Left lung (tissue), 10 donors: Measurements from ENCODE around the gene EFCAB3. TPM values are rescaled to one million over a fixed set of nuclear protein-coding genes. Genes with fewer than 3 reads are reported as not detected.
A peak's percentile ranks its signal among the peaks of the same experiment; 100 is the strongest.
"Not testable (repeated sequence)": the region's sequence is repeated elsewhere in the genome, so short reads cannot be mapped to it uniquely, and the experiment has no call there.

Experiments used
- ATAC-seq: fragments of 200-7000 bp; cut with Tn5 transposase; one replicate; pipeline ENCODE4 v1.9.1; 2020; ENCODE audit warnings: moderate library complexity
- DNase-seq, 4 donors: peaks; one replicate each; pipeline ENCODE4 v3.0.0-alpha.2; 2013 to 2020
- H3K27ac ChIP-seq, 2 donors: fragments of 200-600 bp; sonication (generic) in 1 of 2; one replicate each; pipeline versions ENCODE4 v1.5.0 to v1.8.0; 2020 to 2021
- H3K27me3 ChIP-seq, 2 donors: fragments of 200-600 bp; sonication (generic) in 1 of 2; one replicate each; pipeline versions ENCODE4 v1.5.0 to v1.8.0; 2020 to 2021
- H3K36me3 ChIP-seq, 2 donors: fragments of 200-600 bp; sonication (generic) in 1 of 2; one replicate each; pipeline versions ENCODE4 v1.5.0 to v1.8.0; 2020 to 2021
- H3K4me1 ChIP-seq, 2 donors: fragments of 200-600 bp; one replicate each; pipeline ENCODE4 v1.8.0; 2021
- H3K4me3 ChIP-seq, 2 donors: fragments of 200-600 bp; sonication (generic) in 1 of 2; one replicate each; pipeline versions ENCODE4 v1.5.0 to v1.8.0; 2020 to 2021; ENCODE audit warnings: mild to moderate bottlenecking in 1 of 2
- H3K9me3 ChIP-seq, 2 donors: fragments of 200-600 bp; sonication (generic) in 1 of 2; one replicate each; pipeline versions ENCODE4 v1.5.0 to v1.8.0; 2020 to 2021
- CTCF ChIP-seq, 2 donors: fragments of 200-600 bp; sonication (generic) in 1 of 2; IDR thresholded peaks; one replicate each; pipeline versions ENCODE4 v1.5.0 to v1.8.0; 2021; ENCODE audit warnings: antibody characterized with exemption in 2 of 2
- intact Hi-C, 2 donors: fragments of 100-400 bp; cut with DNase I; formaldehyde crosslinking; loops; one replicate each; pipeline versions ENCODE4 v1.11.2 to v1.14.2; 2022
- polyA plus RNA-seq, 6 donors: library from polyadenylated mRNA; unstranded; fragments of 120-200 nt; gene quantifications; one replicate each; pipeline ENCODE4 v1.2.1, GENCODE V29; 2013; ENCODE audit not compliant: insufficient read length in 6 of 6
- total RNA-seq, 2 donors: library from RNA; stranded (reverse); fragmentation: NEBNext Ultra II Directional; extraction: Animal tissue kit (Norgen Biotek cat#: 25700); gene quantifications; one replicate each; pipeline ENCODE4 v1.2.1, GENCODE V29; 2021
- donor health status: DM: no; HTN: yes; CAD: no.
- donor health status: DM: no; HTN: no; CAD: no.

EFCAB3 gene
- total and polyA plus RNA-seq, 8 donors: 0.20 to 0.93 (median 0.43) TPM; not detected in 2

DNA sequence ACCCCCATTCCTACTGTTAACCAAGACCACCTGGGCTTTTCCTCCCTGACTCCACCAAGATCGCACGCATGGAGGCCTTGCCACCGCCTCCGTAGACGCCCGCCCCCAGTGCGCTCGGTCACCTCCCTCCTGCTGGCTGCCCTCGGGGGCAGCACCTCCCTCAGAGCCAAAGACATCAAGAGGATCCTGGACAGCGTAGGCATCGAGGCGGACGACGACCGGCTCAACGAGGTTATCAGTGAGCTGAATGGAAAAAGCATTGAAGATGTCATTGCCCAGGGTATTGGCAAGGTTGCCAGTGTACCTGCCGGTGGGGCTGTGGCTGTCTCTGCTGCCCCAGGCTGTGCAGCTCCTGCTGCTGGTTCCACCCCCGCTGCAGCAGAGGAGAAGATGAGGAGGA, 1.2 kb downstream of the EFCAB3 start:
- H3K4me1 ChIP-seq: no peaks in the 10 kb centered on the region
- no peak overlapping the region for H3K4me3 ChIP-seq
- no peak for TF ChIP-seq CTCF (IDR thresholded peaks at IDR 0.05)
- ATAC-seq: no peak
- H3K27ac ChIP-seq: no peak overlapping the region
- H3K9me3 ChIP-seq: no peaks in the 10 kb centered on the region
- DNase-seq: peak in 1 of 4 donors; percentile 64
- no peaks in the 10 kb centered on the region for H3K36me3 ChIP-seq
- H3K27me3 ChIP-seq: peaks cover 2 to 8% of the 10 kb centered on the region in 2 donors
- intact Hi-C loops: no loop called here

- TF ChIP-seq CTCF (IDR thresholded peaks at IDR 0.05): no peak
- Histone ChIP-seq H3K27me3 (peaks cover 2 to 7% of the 10 kb centered on the region in 2 donors), H3K4me3 (no peak overlapping the region), H3K4me1 (no peaks in the 10 kb centered on the region), H3K27ac (no peak overlapping the region), H3K9me3 (no peaks in the 10 kb centered on the region), H3K36me3 (no peaks in the 10 kb centered on the region)
- intact Hi-C loops: no loop called here
- DNase-seq: no peak
- no peak for ATAC-seq
Measured at GRCh38 chr17:62388856-62389255, 8.5 kb downstream of the EFCAB3 start.

DNA sequence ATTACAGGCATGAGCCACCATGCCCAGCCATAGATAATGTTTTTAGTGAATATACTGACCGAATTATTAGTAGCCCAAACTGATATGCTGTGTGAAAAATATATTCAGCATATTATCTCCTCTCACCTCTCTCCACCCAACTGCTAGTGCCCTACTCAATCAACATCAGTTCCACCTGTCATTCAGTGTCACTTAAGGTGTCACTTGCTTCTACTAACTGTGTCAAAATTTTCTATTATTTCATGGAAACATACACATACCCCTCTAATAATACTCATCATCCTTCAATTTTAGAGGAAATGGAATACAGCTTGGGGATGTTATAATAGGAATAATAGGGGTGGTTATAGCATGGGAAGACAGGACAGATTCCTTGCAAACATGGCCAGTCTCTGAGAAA, 12.6 kb downstream of the EFCAB3 start:
- ATAC-seq (no peak), DNase-seq (no peak)
- no peak for TF ChIP-seq CTCF (IDR thresholded peaks at IDR 0.05)
- Histone ChIP-seq H3K27ac (no peak overlapping the region), H3K4me3 (no peak overlapping the region), H3K4me1 (no peaks in the 10 kb centered on the region), H3K9me3 (no peaks in the 10 kb centered on the region), H3K36me3 (no peaks in the 10 kb centered on the region), H3K27me3 (peaks cover 2 to 13% of the 10 kb centered on the region in 2 donors)
- intact Hi-C loops: no loop called here

- Histone ChIP-seq H3K4me1 (no peaks in the 10 kb centered on the region), H3K9me3 (no peaks in the 10 kb centered on the region)
Measured at GRCh38 chr17:62398891-62399290, 18.5 kb downstream of the EFCAB3 start.

GRCh38 chr17:62405451-62405850, 25.1 kb downstream of the EFCAB3 start:
- intact Hi-C loops: no loop called here
- no peak for ATAC-seq
- TF ChIP-seq CTCF (IDR thresholded peaks at IDR 0.05): no peak

More at GRCh38 chr17:62398891-62399290, 18.5 kb downstream of the EFCAB3 start:
- intact Hi-C loops: no loop called here
- Histone ChIP-seq H3K4me3 (no peak overlapping the region), H3K27me3 (peaks cover 0 to 6% of the 10 kb centered on the region in 2 donors), H3K36me3 (no peaks in the 10 kb centered on the region), H3K27ac (no peak overlapping the region)
- DNase-seq: no peak
- no peak for TF ChIP-seq CTCF (IDR thresholded peaks at IDR 0.05)
- ATAC-seq: no peak

GRCh38 chr17:62413090-62413489, 32.7 kb downstream of the EFCAB3 start:
- H3K4me3 ChIP-seq, intact Hi-C loops, H3K4me1 ChIP-seq, H3K36me3 ChIP-seq, H3K9me3 ChIP-seq, ATAC-seq, DNase-seq, H3K27ac ChIP-seq: not testable (repeated sequence)
- H3K27me3 ChIP-seq: peaks cover 0 to 15% of the 10 kb centered on the region in 2 donors

More at GRCh38 chr17:62405451-62405850, 25.1 kb downstream of the EFCAB3 start:
- no peak overlapping the region for H3K4me3 ChIP-seq
- no peaks in the 10 kb centered on the region for H3K36me3 ChIP-seq
- no peaks in the 10 kb centered on the region for H3K27me3 ChIP-seq
- no peak overlapping the region for H3K27ac ChIP-seq
- H3K9me3 ChIP-seq: no peaks in the 10 kb centered on the region
- no peaks in the 10 kb centered on the region for H3K4me1 ChIP-seq
- no peak for DNase-seq

DNA sequence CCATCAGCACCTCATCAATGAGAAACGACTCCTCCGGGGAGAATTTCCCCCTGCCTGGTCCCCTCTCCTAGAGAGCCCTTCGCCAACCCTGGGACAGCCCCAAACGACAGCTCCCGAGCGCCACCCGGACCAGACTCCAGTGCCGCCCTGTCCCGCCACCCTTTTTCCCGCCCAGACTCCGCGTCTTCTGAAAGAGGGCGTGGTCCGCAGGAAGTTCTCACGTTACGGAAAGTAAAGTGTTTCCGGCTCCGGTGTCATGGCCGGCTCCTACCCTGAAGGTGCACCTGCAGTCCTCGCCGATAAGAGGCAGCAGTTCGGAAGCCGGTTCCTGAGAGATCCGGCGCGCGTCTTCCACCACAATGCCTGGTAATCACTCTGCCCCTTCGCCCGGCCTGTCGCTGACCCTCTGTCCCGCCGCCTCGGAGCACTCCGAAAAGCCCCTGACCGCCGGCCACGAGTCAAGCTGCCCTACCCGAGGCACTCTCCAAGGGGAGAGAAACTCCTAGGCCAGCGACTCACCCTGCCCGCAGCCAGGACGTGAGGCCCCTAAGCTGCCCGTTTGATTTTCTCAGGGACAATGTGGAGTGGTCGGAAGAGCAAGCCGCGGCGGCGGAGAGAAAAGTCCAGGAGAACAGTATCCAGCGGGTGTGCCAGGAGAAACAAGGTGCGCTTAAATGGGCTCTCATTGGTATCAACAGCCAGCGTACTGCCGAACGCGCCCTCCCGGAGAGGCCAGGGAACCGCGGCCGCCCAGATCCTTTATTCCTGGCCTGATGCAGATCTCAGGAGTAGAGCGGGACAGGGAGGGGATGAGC, 43.5 kb downstream of the EFCAB3 start, which contains the start of gene METTL2A:
Gene METTL2A (plus strand): TSS at position 251 of the 815 bp plus-strand sequence. CDS start 6 bp downstream, at position 257.
- H3K4me1 ChIP-seq: peaks cover 5 to 13% of the 10 kb centered on the region in 2 donors
- H3K36me3 ChIP-seq: peaks cover 0 to 20% of the 10 kb centered on the region in 2 donors
- H3K27me3 ChIP-seq, H3K9me3 ChIP-seq, intact Hi-C loops: not testable (repeated sequence)
- DNase-seq (peak; percentile 67 to 91 (median 86)), ATAC-seq (peak; percentile 97)
- peak within 1 kb of the TSS in 1 of 2 donors; percentile 70 for H3K27ac ChIP-seq
- H3K4me3 ChIP-seq: peak within 1 kb of the TSS; percentile 61 to 73

GRCh38 chr17:62426214-62426613, 45.9 kb downstream of the EFCAB3 start:
- Histone ChIP-seq H3K36me3 (peaks cover 0 to 28% of the 10 kb centered on the region in 2 donors), H3K4me1 (peaks cover 5 to 13% of the 10 kb centered on the region in 2 donors)
- H3K27me3 ChIP-seq, DNase-seq, H3K27ac ChIP-seq, intact Hi-C loops, H3K4me3 ChIP-seq, H3K9me3 ChIP-seq, ATAC-seq: not testable (repeated sequence)
